ENCODE results near the gene TNRC6A. TPM values are rescaled to one million over a fixed set of nuclear protein-coding genes. Genes with fewer than 3 reads are reported as not detected.
"Not testable (repeated sequence)": the region's sequence is repeated elsewhere in the genome, so short reads cannot be mapped to it uniquely, and the experiment has no call there.

The TNRC6A gene
- total RNA-seq, 6 donors from 2014 or later = 35.2 to 152 (median 65.3) TPM

- H3K9me3 ChIP-seq = no peaks in the 10 kb centered on the region
- TF ChIP-seq POLR2A (IDR thresholded peaks at IDR 0.05) (no peak), EP300 (IDR thresholded peaks at IDR 0.05) (no peak), POLR2AphosphoS5 (IDR thresholded peaks at IDR 0.05) (no peak), CTCF (IDR thresholded peaks at IDR 0.05) (no peak)
- H3K27ac ChIP-seq = no peak overlapping the region
- no peak overlapping the region for H3K4me3 ChIP-seq
- DNase-seq (peak in 1 of 2 donors; percentile 72), ATAC-seq (ENCODE audit: low FRiP score in 2 of 2) (no peak)
- H3K36me3 ChIP-seq = no peaks in the 10 kb centered on the region
- H3K27me3 ChIP-seq = no peaks in the 10 kb centered on the region
- H3K4me1 ChIP-seq = peaks cover 0 to 5% (median 0%) of the 10 kb centered on the region in 4 donors
- 34 to 45% methylated on average over 7 to 18 of the region's 18 CpGs for WGBS, 2 donors
Observed at GRCh38 chr16:24853830-24854229, 124.4 kb downstream of the TNRC6A start.

GRCh38 chr16:24854607-24855171 lies 125.2 kb downstream of the TNRC6A start:
- no peak overlapping the region for H3K27ac ChIP-seq
- DNase-seq (no peak), ATAC-seq (ENCODE audit: low FRiP score in 2 of 2) (no peak)
- H3K27me3 ChIP-seq = no peaks in the 10 kb centered on the region
- H3K36me3 ChIP-seq = no peaks in the 10 kb centered on the region
- H3K9me3 ChIP-seq = no peaks in the 10 kb centered on the region
- no peak overlapping the region for H3K4me3 ChIP-seq
- H3K4me1 ChIP-seq = peaks cover 0 to 5% (median 0%) of the 10 kb centered on the region in 4 donors
- no peak for TF ChIP-seq POLR2A (IDR thresholded peaks at IDR 0.05)

GRCh38 chr16:24855678-24856077 lies 126.2 kb downstream of the TNRC6A start:
- H3K36me3 ChIP-seq = no peaks in the 10 kb centered on the region
- no peak overlapping the region for H3K27ac ChIP-seq
- H3K27me3 ChIP-seq = no peaks in the 10 kb centered on the region
- ATAC-seq (ENCODE audit: low FRiP score in 2 of 2) = no peak
- WGBS, 2 donors = 73 to 83% methylated on average over 5 of the region's 5 CpGs
- peaks cover 0 to 5% (median 0%) of the 10 kb centered on the region in 4 donors for H3K4me1 ChIP-seq
- no peaks in the 10 kb centered on the region for H3K9me3 ChIP-seq
- H3K4me3 ChIP-seq = no peak overlapping the region
- DNase-seq = no peak
- TF ChIP-seq POLR2A (IDR thresholded peaks at IDR 0.05) = no peak
- TF ChIP-seq CTCF (IDR thresholded peaks at IDR 0.05) = no peak
- no peak for TF ChIP-seq EP300 (IDR thresholded peaks at IDR 0.05)
- no peak for TF ChIP-seq POLR2AphosphoS5 (IDR thresholded peaks at IDR 0.05)

- H3K4me3 ChIP-seq; H3K27me3 ChIP-seq; H3K4me1 ChIP-seq; H3K36me3 ChIP-seq; H3K27ac ChIP-seq; H3K9me3 ChIP-seq; DNase-seq; ATAC-seq (ENCODE audit: low FRiP score in 2 of 2): not testable (repeated sequence)
- WGBS, 2 donors = 72 to 91% methylated on average over 8 of the region's 8 CpGs
Observed at GRCh38 chr16:24856871-24857270, 127.4 kb downstream of the TNRC6A start.

GRCh38 chr16:24858219-24859041 lies 129.0 kb downstream of the TNRC6A start:
- 27 to 32% methylated on average over 6 to 9 of the region's 9 CpGs for WGBS, 2 donors
- TF ChIP-seq POLR2A (IDR thresholded peaks at IDR 0.05) (no peak), POLR2AphosphoS5 (IDR thresholded peaks at IDR 0.05) (no peak), EP300 (IDR thresholded peaks at IDR 0.05) (no peak), CTCF (IDR thresholded peaks at IDR 0.05) (no peak)
- Histone ChIP-seq H3K4me3 (no peak overlapping the region), H3K27me3 (no peaks in the 10 kb centered on the region), H3K36me3 (no peaks in the 10 kb centered on the region), H3K27ac (no peak overlapping the region), H3K9me3 (no peaks in the 10 kb centered on the region), H3K4me1 (peaks cover 0 to 5% (median 0%) of the 10 kb centered on the region in 4 donors)
- DNase-seq (no peak), ATAC-seq (ENCODE audit: low FRiP score in 2 of 2) (peak; percentile 27 to 40)

Measured in upper lobe of left lung (tissue), 6 donors.